Kidney epithelial cell (primary cell): ENCODE measurements around the gene LRFN4. TPM values are rescaled to one million over a fixed set of nuclear protein-coding genes. Genes with fewer than 3 reads are reported as not detected.

Experiments
- DNase-seq: peaks from one replicate; pipeline ENCODE4 v3.0.0-alpha.2; 2010; ENCODE audit warnings: low read depth
- H3K27me3 ChIP-seq: 2 replicates; pipeline ENCODE4 v1.6.0; 2011; ENCODE audit warnings: low read length; ENCODE audit not compliant: control insufficient read depth, insufficient read depth
- H3K36me3 ChIP-seq: 2 replicates; pipeline ENCODE4 v1.5.1; 2011; ENCODE audit warnings: low read length; ENCODE audit not compliant: control insufficient read depth, insufficient read depth
- H3K4me3 ChIP-seq: 2 replicates; pipeline ENCODE4 v1.5.1; 2011; ENCODE audit warnings: low read depth, mild to moderate bottlenecking, control low read depth, low read length
- total RNA-seq: library from RNA; depleted of rRNA; stranded (reverse); fragments of >200 nt; gene quantifications from 2 replicates; pipeline ENCODE4 v1.2.3, GENCODE V29; 2015
- TF ChIP-seq, protein P1 (sequence below): IDR thresholded peaks from 2 replicates; pipeline ENCODE4 v1.5.1; 2011; ENCODE audit warnings: mild to moderate bottlenecking, moderate library complexity, low read length, control low read depth, inconsistent platforms; ENCODE audit not compliant: insufficient read depth, poor library complexity, severe bottlenecking

The LRFN4 gene
- total RNA-seq, 1 donor from 2014 or later, result 53.5 TPM

GRCh38 chr11:66858186-66858938 is 1.5 kb downstream of the LRFN4 start:
- no peak for DNase-seq
- Histone ChIP-seq H3K4me3 (no peak overlapping the region), H3K36me3 (no peaks in the 10 kb centered on the region), H3K27me3 (no peaks in the 10 kb centered on the region)
- TF ChIP-seq, protein P1, sequence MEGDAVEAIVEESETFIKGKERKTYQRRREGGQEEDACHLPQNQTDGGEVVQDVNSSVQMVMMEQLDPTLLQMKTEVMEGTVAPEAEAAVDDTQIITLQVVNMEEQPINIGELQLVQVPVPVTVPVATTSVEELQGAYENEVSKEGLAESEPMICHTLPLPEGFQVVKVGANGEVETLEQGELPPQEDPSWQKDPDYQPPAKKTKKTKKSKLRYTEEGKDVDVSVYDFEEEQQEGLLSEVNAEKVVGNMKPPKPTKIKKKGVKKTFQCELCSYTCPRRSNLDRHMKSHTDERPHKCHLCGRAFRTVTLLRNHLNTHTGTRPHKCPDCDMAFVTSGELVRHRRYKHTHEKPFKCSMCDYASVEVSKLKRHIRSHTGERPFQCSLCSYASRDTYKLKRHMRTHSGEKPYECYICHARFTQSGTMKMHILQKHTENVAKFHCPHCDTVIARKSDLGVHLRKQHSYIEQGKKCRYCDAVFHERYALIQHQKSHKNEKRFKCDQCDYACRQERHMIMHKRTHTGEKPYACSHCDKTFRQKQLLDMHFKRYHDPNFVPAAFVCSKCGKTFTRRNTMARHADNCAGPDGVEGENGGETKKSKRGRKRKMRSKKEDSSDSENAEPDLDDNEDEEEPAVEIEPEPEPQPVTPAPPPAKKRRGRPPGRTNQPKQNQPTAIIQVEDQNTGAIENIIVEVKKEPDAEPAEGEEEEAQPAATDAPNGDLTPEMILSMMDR, result no peak

DNA sequence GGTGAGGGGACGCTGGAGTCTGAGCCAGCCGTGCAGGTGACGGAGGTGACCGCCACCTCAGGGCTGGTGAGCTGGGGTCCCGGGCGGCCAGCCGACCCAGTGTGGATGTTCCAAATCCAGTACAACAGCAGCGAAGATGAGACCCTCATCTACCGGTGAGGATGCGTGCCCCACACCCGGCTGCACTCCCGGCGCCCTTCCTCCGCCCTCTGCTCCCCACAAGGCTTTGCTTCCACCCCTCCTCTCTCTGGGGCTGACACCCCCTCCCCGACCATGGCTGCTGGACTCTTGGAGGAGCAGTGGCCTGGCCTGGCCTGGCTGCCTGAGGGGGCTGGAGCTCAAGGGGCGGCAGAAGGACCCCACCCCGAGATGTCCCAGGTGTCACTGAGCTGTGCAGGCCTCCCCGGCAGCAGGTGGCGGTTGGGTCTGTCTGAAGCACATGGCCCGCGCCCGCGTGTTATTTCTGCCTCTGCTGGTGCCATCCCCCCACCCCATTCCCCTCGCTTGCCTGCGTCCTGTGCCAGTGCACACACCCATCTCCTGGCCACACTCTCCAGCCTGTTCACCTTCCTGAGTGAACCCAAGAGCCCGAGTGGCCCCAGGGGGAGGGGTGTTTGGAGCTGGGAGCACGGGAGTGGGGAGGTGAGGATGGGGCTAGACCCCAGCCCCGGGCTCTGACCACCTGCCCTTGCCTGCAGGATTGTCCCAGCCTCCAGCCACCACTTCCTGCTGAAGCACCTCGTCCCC is 2.2 kb downstream of the LRFN4 start:
- DNase-seq, result no peak
- no peaks in the 10 kb centered on the region for H3K36me3 ChIP-seq
- H3K4me3 ChIP-seq, result no peak overlapping the region
- no peaks in the 10 kb centered on the region for H3K27me3 ChIP-seq
- TF ChIP-seq, protein P1, result no peak

DNA sequence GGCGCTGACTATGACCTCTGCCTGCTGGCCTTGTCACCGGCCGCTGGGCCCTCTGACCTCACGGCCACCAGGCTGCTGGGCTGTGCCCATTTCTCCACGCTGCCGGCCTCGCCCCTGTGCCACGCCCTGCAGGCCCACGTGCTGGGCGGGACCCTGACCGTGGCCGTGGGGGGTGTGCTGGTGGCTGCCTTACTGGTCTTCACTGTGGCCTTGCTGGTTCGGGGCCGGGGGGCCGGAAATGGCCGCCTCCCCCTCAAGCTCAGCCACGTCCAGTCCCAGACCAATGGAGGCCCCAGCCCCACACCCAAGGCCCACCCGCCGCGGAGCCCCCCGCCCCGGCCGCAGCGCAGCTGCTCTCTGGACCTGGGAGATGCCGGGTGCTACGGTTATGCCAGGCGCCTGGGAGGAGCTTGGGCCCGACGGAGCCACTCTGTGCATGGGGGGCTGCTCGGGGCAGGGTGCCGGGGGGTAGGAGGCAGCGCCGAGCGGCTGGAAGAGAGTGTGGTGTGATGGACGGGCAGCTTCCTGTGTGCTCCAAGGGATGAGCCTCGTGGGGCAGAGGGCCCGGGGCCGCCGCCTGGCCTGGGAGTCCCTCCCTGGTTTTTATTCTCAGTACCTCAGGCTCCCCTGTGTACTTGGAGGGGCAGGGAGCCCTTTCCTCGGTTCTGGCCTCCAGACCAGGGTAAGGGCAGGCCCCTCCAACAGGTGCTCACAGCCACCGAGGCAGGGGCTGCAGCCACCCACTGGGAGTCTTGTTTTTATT is 3.0 kb downstream of the LRFN4 start:
- H3K4me3 ChIP-seq, result no peak overlapping the region
- H3K27me3 ChIP-seq, result no peaks in the 10 kb centered on the region
- TF ChIP-seq, protein P1, result no peak
- DNase-seq, result no peak
- H3K36me3 ChIP-seq, result no peaks in the 10 kb centered on the region

- Histone ChIP-seq H3K27me3 (no peaks in the 10 kb centered on the region), H3K36me3 (no peaks in the 10 kb centered on the region), H3K4me3 (no peak overlapping the region)
- no peak for DNase-seq
- TF ChIP-seq, protein P1, result no peak
Observed at GRCh38 chr11:66860449-66860831, 3.6 kb downstream of the LRFN4 start.

DNA sequence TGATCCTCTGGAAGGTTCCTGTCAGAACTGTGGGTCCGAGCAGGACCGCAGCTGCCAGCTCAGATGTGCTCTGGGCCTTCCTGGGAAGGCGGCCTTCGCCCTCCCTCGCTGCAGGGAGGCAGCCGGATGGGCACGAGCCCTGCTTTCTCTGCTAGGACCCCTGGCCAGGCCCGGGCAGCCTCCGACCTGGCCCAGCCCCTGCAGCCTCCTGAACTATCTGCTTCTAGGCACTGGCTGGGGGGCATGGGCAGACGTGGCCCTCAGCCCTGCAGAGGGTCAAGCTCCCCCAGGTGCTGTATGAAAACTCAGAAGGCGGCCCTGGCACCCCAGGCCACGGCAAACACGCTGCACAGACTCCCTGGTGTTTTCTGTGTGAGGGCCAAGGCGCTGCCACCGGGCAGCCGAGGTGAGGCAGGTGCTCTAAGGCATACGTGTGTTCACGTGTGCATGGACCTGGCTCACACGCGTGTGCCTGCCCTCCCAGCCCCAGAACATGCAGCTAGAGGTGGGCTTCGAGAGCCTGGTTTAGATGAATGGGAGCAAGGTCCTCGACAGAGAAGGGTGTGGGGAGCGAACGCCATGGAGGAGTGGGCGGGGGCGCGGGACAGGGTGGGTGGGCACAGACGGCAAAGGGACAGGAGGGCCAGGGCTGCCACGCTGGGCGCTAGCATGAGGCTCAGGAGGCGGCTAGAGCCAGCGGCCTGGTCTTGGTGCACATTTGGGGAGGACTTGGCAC is 4.3 kb downstream of the LRFN4 start:
- no peaks in the 10 kb centered on the region for H3K27me3 ChIP-seq
- DNase-seq, result no peak
- H3K36me3 ChIP-seq, result no peaks in the 10 kb centered on the region
- TF ChIP-seq, protein P1, result no peak
- H3K4me3 ChIP-seq, result no peak overlapping the region
